ENCODE measurements around the gene NCKAP5.

NCKAP5 gene

GRCh38 chr2:133192028-133192427 is 376.2 kb downstream of the NCKAP5 start:
- no peak for DNase-seq
- H2AK5ac ChIP-seq (ENCODE audit: low read length, severe bottlenecking), result no peak overlapping the region
- WGBS, result no CpG with 5 or more reads among the region's 3 CpGs

GRCh38 chr2:133177196-133177595 is 391.1 kb downstream of the NCKAP5 start:
- Histone ChIP-seq H3K4me3 (ENCODE audit: insufficient read depth in 1 of 2, low read depth in 1 of 2, low read length in 2 of 2) (no peak overlapping the region), H2AFZ (ENCODE audit: low read depth, low read length) (no peak overlapping the region), H2BK15ac (ENCODE audit: low read depth, poor library complexity, severe bottlenecking) (no peak overlapping the region), H2BK12ac (ENCODE audit: low read length in 2 of 2) (no peak overlapping the region), H3K14ac (ENCODE audit: low read length in 2 of 2) (no peak overlapping the region), H3K9me3 (ENCODE audit: control insufficient read depth, low read length) (no peaks in the 10 kb centered on the region), H2BK120ac (ENCODE audit: low read depth, low read length) (no peak overlapping the region), H2AK5ac (ENCODE audit: low read length, severe bottlenecking) (no peak overlapping the region), H3K27ac (ENCODE audit: low read length, poor library complexity, severe bottlenecking) (no peak overlapping the region), H3K4me2 (ENCODE audit: low read length, poor library complexity, severe bottlenecking) (no peak overlapping the region), H3K18ac (ENCODE audit: low read depth in 1 of 2, low read length in 2 of 2) (no peak overlapping the region), H3K27me3 (ENCODE audit: control insufficient read depth in 1 of 2, insufficient read depth in 1 of 2, low read length in 2 of 2) (no peaks in the 10 kb centered on the region), H4K8ac (ENCODE audit: low read length) (no peak overlapping the region), H3K23ac (ENCODE audit: low read length in 2 of 2) (no peak overlapping the region), H3K9ac (ENCODE audit: low read length) (no peak overlapping the region), H3K79me1 (replicated peaks; ENCODE audit: low read length, poor library complexity, severe bottlenecking) (peaks cover 5% of the 10 kb centered on the region), H2BK5ac (ENCODE audit: low read depth, low read length, poor library complexity, severe bottlenecking) (no peak overlapping the region), H4K91ac (ENCODE audit: low read length) (no peak overlapping the region), H3K36me3 (ENCODE audit: control insufficient read depth in 1 of 2, insufficient read depth in 2 of 2, low read depth in 1 of 2, low read length in 2 of 2) (no peaks in the 10 kb centered on the region), H3K4ac (ENCODE audit: low read depth in 1 of 2, low read length in 2 of 2) (no peak overlapping the region), H3K4me1 (ENCODE audit: control insufficient read depth, insufficient read depth, low read depth, low read length) (peaks cover 4% of the 10 kb centered on the region)
- WGBS, result 76% methylated on average over 3 of the region's 4 CpGs
- DNase-seq, result no peak

More at GRCh38 chr2:133192028-133192427, 376.2 kb downstream of the NCKAP5 start:
- H2BK5ac ChIP-seq (ENCODE audit: low read depth, low read length, poor library complexity, severe bottlenecking), result no peak overlapping the region
- H2BK15ac ChIP-seq (ENCODE audit: low read depth, poor library complexity, severe bottlenecking), result no peak overlapping the region
- H3K23ac ChIP-seq (ENCODE audit: low read length in 2 of 2), result no peak overlapping the region
- no peak overlapping the region for H3K4me3 ChIP-seq (ENCODE audit: insufficient read depth in 1 of 2, low read depth in 1 of 2, low read length in 2 of 2)
- no peak overlapping the region for H2BK12ac ChIP-seq (ENCODE audit: low read length in 2 of 2)
- H3K79me1 ChIP-seq (replicated peaks; ENCODE audit: low read length, poor library complexity, severe bottlenecking), result peaks cover 9% of the 10 kb centered on the region
- no peak overlapping the region for H3K9ac ChIP-seq (ENCODE audit: low read length)
- H3K27ac ChIP-seq (ENCODE audit: low read length, poor library complexity, severe bottlenecking), result no peak overlapping the region
- H3K36me3 ChIP-seq (ENCODE audit: control insufficient read depth in 1 of 2, insufficient read depth in 2 of 2, low read depth in 1 of 2, low read length in 2 of 2), result no peaks in the 10 kb centered on the region
- no peak overlapping the region for H3K18ac ChIP-seq (ENCODE audit: low read depth in 1 of 2, low read length in 2 of 2)
- no peak overlapping the region for H3K4me2 ChIP-seq (ENCODE audit: low read length, poor library complexity, severe bottlenecking)
- H2AFZ ChIP-seq (ENCODE audit: low read depth, low read length), result no peak overlapping the region
- no peak overlapping the region for H3K14ac ChIP-seq (ENCODE audit: low read length in 2 of 2)
- H3K4ac ChIP-seq (ENCODE audit: low read depth in 1 of 2, low read length in 2 of 2), result no peak overlapping the region
- no peaks in the 10 kb centered on the region for H3K4me1 ChIP-seq (ENCODE audit: control insufficient read depth, insufficient read depth, low read depth, low read length)
- H3K27me3 ChIP-seq (ENCODE audit: control insufficient read depth in 1 of 2, insufficient read depth in 1 of 2, low read length in 2 of 2), result no peaks in the 10 kb centered on the region
- H4K91ac ChIP-seq (ENCODE audit: low read length), result no peak overlapping the region
- no peak overlapping the region for H2BK120ac ChIP-seq (ENCODE audit: low read depth, low read length)
- no peak overlapping the region for H4K8ac ChIP-seq (ENCODE audit: low read length)
- H3K9me3 ChIP-seq (ENCODE audit: control insufficient read depth, low read length), result no peaks in the 10 kb centered on the region

- Histone ChIP-seq H3K14ac (ENCODE audit: low read length in 2 of 2) (no peak overlapping the region), H3K23ac (ENCODE audit: low read length in 2 of 2) (no peak overlapping the region), H3K36me3 (ENCODE audit: control insufficient read depth in 1 of 2, insufficient read depth in 2 of 2, low read depth in 1 of 2, low read length in 2 of 2) (no peaks in the 10 kb centered on the region), H2AK5ac (ENCODE audit: low read length, severe bottlenecking) (no peak overlapping the region), H3K4me2 (ENCODE audit: low read length, poor library complexity, severe bottlenecking) (no peak overlapping the region), H3K9me3 (ENCODE audit: control insufficient read depth, low read length) (no peaks in the 10 kb centered on the region), H3K27ac (ENCODE audit: low read length, poor library complexity, severe bottlenecking) (no peak overlapping the region), H3K18ac (ENCODE audit: low read depth in 1 of 2, low read length in 2 of 2) (no peak overlapping the region), H2BK120ac (ENCODE audit: low read depth, low read length) (no peak overlapping the region), H3K4ac (ENCODE audit: low read depth in 1 of 2, low read length in 2 of 2) (no peak overlapping the region), H4K8ac (ENCODE audit: low read length) (no peak overlapping the region), H3K27me3 (ENCODE audit: control insufficient read depth in 1 of 2, insufficient read depth in 1 of 2, low read length in 2 of 2) (no peaks in the 10 kb centered on the region), H2BK15ac (ENCODE audit: low read depth, poor library complexity, severe bottlenecking) (no peak overlapping the region), H2BK5ac (ENCODE audit: low read depth, low read length, poor library complexity, severe bottlenecking) (no peak overlapping the region), H2BK12ac (ENCODE audit: low read length in 2 of 2) (no peak overlapping the region), H3K9ac (ENCODE audit: low read length) (no peak overlapping the region), H3K79me1 (replicated peaks; ENCODE audit: low read length, poor library complexity, severe bottlenecking) (peaks cover 5% of the 10 kb centered on the region), H3K4me1 (ENCODE audit: control insufficient read depth, insufficient read depth, low read depth, low read length) (peaks cover 4% of the 10 kb centered on the region), H3K4me3 (ENCODE audit: insufficient read depth in 1 of 2, low read depth in 1 of 2, low read length in 2 of 2) (no peak overlapping the region), H2AFZ (ENCODE audit: low read depth, low read length) (no peak overlapping the region), H4K91ac (ENCODE audit: low read length) (no peak overlapping the region)
- DNase-seq, result no peak
- WGBS, result 72% methylated on average over 3 of the region's 3 CpGs
Measured at GRCh38 chr2:133175926-133176325, 392.3 kb downstream of the NCKAP5 start.

GRCh38 chr2:133173224-133173623 is 395.0 kb downstream of the NCKAP5 start:
- no peak overlapping the region for H2BK5ac ChIP-seq (ENCODE audit: low read depth, low read length, poor library complexity, severe bottlenecking)
- H3K18ac ChIP-seq (ENCODE audit: low read depth in 1 of 2, low read length in 2 of 2), result no peak overlapping the region
- H3K27ac ChIP-seq (ENCODE audit: low read length, poor library complexity, severe bottlenecking), result no peak overlapping the region
- H3K36me3 ChIP-seq (ENCODE audit: control insufficient read depth in 1 of 2, insufficient read depth in 2 of 2, low read depth in 1 of 2, low read length in 2 of 2), result no peaks in the 10 kb centered on the region
- DNase-seq, result no peak
- H3K4me2 ChIP-seq (ENCODE audit: low read length, poor library complexity, severe bottlenecking), result no peak overlapping the region
- H2AK5ac ChIP-seq (ENCODE audit: low read length, severe bottlenecking), result no peak overlapping the region
- H3K4ac ChIP-seq (ENCODE audit: low read depth in 1 of 2, low read length in 2 of 2), result no peak overlapping the region
- no peak overlapping the region for H2BK120ac ChIP-seq (ENCODE audit: low read depth, low read length)
- H3K23ac ChIP-seq (ENCODE audit: low read length in 2 of 2), result no peak overlapping the region
- no peak overlapping the region for H2BK15ac ChIP-seq (ENCODE audit: low read depth, poor library complexity, severe bottlenecking)
- no peaks in the 10 kb centered on the region for H3K27me3 ChIP-seq (ENCODE audit: control insufficient read depth in 1 of 2, insufficient read depth in 1 of 2, low read length in 2 of 2)
- H3K14ac ChIP-seq (ENCODE audit: low read length in 2 of 2), result no peak overlapping the region
- H3K9ac ChIP-seq (ENCODE audit: low read length), result no peak overlapping the region
- H3K4me1 ChIP-seq (ENCODE audit: control insufficient read depth, insufficient read depth, low read depth, low read length), result peaks cover 4% of the 10 kb centered on the region
- H4K8ac ChIP-seq (ENCODE audit: low read length), result no peak overlapping the region
- no peak overlapping the region for H2BK12ac ChIP-seq (ENCODE audit: low read length in 2 of 2)
- H4K91ac ChIP-seq (ENCODE audit: low read length), result no peak overlapping the region
- no peak overlapping the region for H2AFZ ChIP-seq (ENCODE audit: low read depth, low read length)
- peaks cover 9% of the 10 kb centered on the region for H3K79me1 ChIP-seq (replicated peaks; ENCODE audit: low read length, poor library complexity, severe bottlenecking)
- H3K4me3 ChIP-seq (ENCODE audit: insufficient read depth in 1 of 2, low read depth in 1 of 2, low read length in 2 of 2), result no peak overlapping the region
- no peaks in the 10 kb centered on the region for H3K9me3 ChIP-seq (ENCODE audit: control insufficient read depth, low read length)
